ENCODE measurements around the gene MBD2. TPM values are rescaled to one million over a fixed set of nuclear protein-coding genes. Genes with fewer than 3 reads are reported as not detected.

The MBD2 gene
- total RNA-seq, 6 donors from 2014 or later = 28.7 to 106 (median 52.8) TPM

DNA sequence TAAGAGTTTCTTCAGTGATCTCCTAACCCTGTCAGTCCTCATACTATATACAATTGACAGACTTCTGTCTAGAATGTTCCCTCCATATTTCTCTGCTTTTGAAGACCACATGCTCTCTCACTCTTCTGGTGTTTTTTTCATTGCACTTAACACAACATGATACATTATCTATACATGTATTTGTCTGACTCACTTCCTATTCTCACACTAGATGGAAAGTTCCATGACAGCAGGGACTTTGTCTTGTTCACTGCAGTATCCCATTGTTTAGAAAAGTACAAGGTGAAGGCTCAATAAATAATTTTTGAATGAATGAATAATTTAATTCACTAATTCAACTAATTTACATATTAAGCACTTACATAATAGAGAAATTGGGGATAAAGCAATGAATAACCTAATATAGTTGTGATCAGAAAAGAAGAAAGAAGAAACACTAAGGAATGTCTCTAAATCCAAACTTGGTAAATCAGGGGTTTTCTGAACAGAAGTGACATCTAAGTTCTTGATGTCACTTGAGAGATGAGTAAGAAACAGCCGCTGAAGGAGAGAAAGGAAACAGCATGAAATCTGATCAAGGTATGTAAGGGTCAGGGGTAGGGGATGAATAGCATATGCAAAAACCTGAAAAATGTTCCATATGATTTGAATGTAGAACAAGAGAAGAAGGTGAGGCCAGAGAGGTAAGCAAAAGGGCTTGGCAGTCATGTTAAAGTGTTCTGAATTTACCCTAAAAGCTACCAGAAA is 42.4 kb downstream of the MBD2 start:
- peaks cover 0 to 25% (median 7%) of the 10 kb centered on the region in 4 donors for H3K36me3 ChIP-seq
- DNase-seq = no peak
- 83 to 85% methylated on average over 1 of the region's 1 CpG for WGBS, 2 donors

DNA sequence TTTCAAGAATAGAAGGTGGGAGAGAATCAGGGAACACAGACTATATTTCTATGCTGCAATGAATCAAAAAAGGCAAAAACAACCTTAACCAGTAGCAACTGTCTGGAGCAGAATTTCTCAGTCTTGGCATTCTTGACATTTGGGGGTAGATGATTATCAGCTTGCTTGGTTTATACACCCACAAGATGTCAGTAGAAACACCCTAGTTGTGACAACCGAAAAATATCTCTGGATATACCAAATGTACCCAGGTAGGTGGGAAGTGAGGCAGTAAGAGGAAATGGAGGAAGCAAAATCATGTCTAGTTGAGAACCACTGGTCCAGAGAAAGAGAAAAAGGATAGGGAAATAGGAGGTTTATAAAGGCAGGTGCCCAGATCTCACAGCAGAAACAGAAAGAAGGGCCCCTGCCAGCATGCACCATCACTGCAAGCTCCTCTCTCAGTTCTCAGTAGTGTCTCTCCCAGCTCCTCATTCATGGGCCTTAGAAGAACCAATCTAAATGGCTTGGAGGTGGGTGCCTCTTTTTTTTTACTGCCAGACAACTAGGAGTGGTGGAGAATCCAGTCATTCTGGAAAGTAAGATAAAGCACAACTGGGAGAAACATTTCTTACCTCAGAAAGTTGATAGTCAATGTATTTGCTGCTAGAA is 50.4 kb downstream of the MBD2 start:
- H3K36me3 ChIP-seq = no peaks in the 10 kb centered on the region
- ATAC-seq (ENCODE audit: low FRiP score in 2 of 2) (no peak), DNase-seq (no peak)
- H3K9me3 ChIP-seq = no peaks in the 10 kb centered on the region
- no peak overlapping the region for H3K27ac ChIP-seq
- no peak overlapping the region for H3K4me3 ChIP-seq
- peaks cover 0 to 10% (median 4%) of the 10 kb centered on the region in 4 donors for H3K4me1 ChIP-seq
- WGBS, 2 donors = 70 to 87% methylated on average over 1 of the region's 1 CpG
- TF ChIP-seq CTCF (IDR thresholded peaks at IDR 0.05) = no peak
- TF ChIP-seq POLR2AphosphoS5 (IDR thresholded peaks at IDR 0.05) = no peak
- no peak for TF ChIP-seq POLR2A (IDR thresholded peaks at IDR 0.05)
- no peak for TF ChIP-seq EP300 (IDR thresholded peaks at IDR 0.05)
- no peaks in the 10 kb centered on the region for H3K27me3 ChIP-seq

More for the DNA sequence above, 42.4 kb downstream of the MBD2 start:
- Histone ChIP-seq H3K9me3 (no peaks in the 10 kb centered on the region), H3K4me3 (no peak overlapping the region), H3K27ac (no peak overlapping the region), H3K27me3 (no peaks in the 10 kb centered on the region), H3K4me1 (no peaks in the 10 kb centered on the region)
- TF ChIP-seq EP300 (IDR thresholded peaks at IDR 0.05) (no peak), CTCF (IDR thresholded peaks at IDR 0.05) (no peak), POLR2AphosphoS5 (IDR thresholded peaks at IDR 0.05) (no peak), POLR2A (IDR thresholded peaks at IDR 0.05) (no peak)
- ATAC-seq (ENCODE audit: low FRiP score in 2 of 2) = no peak

DNA sequence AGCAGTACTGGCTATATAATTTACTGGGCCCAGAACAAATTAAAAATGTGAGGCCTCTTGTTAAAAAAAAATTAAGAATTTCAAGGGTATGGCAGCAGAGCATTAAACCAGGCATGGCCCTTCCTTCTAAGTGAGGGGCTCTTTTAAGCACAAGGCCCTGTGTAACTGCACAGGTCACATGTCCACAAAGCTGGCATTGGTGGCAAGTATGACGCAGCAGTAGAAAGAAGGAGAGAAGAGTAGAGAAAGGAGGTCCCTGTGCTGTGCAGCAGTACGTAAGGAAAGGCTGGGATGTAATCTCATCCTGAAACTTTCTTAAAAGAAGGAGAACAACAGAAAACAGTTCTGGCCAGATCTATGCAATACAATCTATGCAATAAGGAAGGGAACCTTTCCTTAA is 51.2 kb downstream of the MBD2 start:
- TF ChIP-seq EP300 (IDR thresholded peaks at IDR 0.05) (no peak), POLR2A (IDR thresholded peaks at IDR 0.05) (no peak), CTCF (IDR thresholded peaks at IDR 0.05) (no peak), POLR2AphosphoS5 (IDR thresholded peaks at IDR 0.05) (no peak)
- DNase-seq (no peak), ATAC-seq (ENCODE audit: low FRiP score in 2 of 2) (no peak)
- no peaks in the 10 kb centered on the region for H3K36me3 ChIP-seq
- 91% methylated on average over 2 of the region's 2 CpGs for WGBS, 2 donors
- no peak overlapping the region for H3K27ac ChIP-seq
- no peaks in the 10 kb centered on the region for H3K9me3 ChIP-seq
- H3K4me1 ChIP-seq = peaks cover 0 to 10% (median 4%) of the 10 kb centered on the region in 4 donors
- H3K4me3 ChIP-seq = no peak overlapping the region
- H3K27me3 ChIP-seq = no peaks in the 10 kb centered on the region

- TF ChIP-seq EP300 (IDR thresholded peaks at IDR 0.05) (no peak), CTCF (IDR thresholded peaks at IDR 0.05) (no peak), POLR2AphosphoS5 (IDR thresholded peaks at IDR 0.05) (no peak), POLR2A (IDR thresholded peaks at IDR 0.05) (no peak)
These were observed 54.8 kb downstream of the MBD2 start for GRCh38 chr18:54169431-54170403.

More at GRCh38 chr18:54169431-54170403, 54.8 kb downstream of the MBD2 start:
- ATAC-seq (ENCODE audit: low FRiP score in 2 of 2) (no peak), DNase-seq (no peak)
- 90 to 95% methylated on average over 4 of the region's 4 CpGs for WGBS, 2 donors
- Histone ChIP-seq H3K36me3 (peaks cover 0 to 18% (median 10%) of the 10 kb centered on the region in 4 donors), H3K4me1 (peaks cover 0 to 10% (median 2%) of the 10 kb centered on the region in 4 donors), H3K27me3 (no peaks in the 10 kb centered on the region), H3K4me3 (no peak overlapping the region), H3K27ac (no peak overlapping the region), H3K9me3 (no peaks in the 10 kb centered on the region)
